Measurements from ENCODE around the gene COX20.

DNA sequence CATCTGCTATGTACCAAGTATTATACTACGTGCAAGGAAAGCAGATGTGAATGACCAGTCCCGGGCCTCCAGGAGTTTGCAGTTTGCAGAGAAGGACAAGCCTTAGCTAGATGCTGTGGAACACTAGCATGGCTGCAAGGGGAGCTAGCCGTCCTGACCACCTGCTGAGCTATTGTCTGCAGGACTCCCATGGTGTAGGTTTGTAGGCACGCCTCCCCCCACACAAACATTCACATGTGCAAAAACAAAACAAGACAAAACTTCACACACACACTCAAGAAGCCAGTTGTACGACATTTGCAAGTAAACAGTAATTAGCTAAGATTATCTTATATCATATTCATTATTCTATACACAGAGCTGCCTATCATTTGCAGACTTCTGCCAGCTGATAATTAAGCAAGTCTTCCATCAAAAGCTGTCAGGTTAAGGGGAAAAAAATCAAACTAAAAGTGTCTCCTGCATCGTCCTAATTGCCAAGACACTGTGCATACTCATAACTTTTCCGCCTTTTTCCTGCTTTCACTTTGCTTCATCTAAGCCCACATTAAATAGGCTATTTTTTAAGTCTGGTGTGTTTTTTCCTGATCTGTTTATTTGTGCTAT lies 39.6 kb downstream of the COX20 start:
- TF ChIP-seq YY1 (IDR thresholded peaks at IDR 0.05; ENCODE audit: insufficient read depth, insufficient read length) (no peak), ZNF274 (IDR thresholded peaks at IDR 0.05; ENCODE audit: low read depth, low read length) (no peak), SUZ12 (IDR thresholded peaks at IDR 0.05; ENCODE audit: extremely low read depth, insufficient read depth, insufficient read length) (no peak)
